HEK293 (cell line): Measurements from ENCODE around the gene SHISA9.

Experiments
- CTCF ChIA-PET: fragments of 350-600 bp; formaldehyde crosslinking; extraction: SDS; loops from one replicate; lab custom pipeline; 2021; ENCODE audit warnings: antibody characterized with exemption; lab: Yijun Ruan, JAX
- POLR2A ChIA-PET: fragments of 300-600 bp; formaldehyde crosslinking; extraction: SDS; loops from one replicate; lab custom pipeline; 2020; ENCODE audit warnings: antibody characterized with exemption, inconsistent platforms; lab: Yijun Ruan, JAX
- H3K27ac ChIP-seq: fragments of 200-500 bp; sonication (Bioruptor generic); 2 replicates; pipeline ENCODE4 v1.5.1; 2014; ENCODE audit warnings: low read depth, low read length, control low read depth, inconsistent platforms; ENCODE audit errors: extremely low read depth
- H3K36me3 ChIP-seq, 2 experiments: fragments of 200-500 bp in 1 of 2; sonication (Bioruptor generic) in 1 of 2; 1 replicate in 1 of 2; 2 replicates in 1 of 2; pipeline ENCODE4 v1.5.1; 2014 to 2017; ENCODE audit warnings: inconsistent platforms in 2 of 2, low read length in 2 of 2; ENCODE audit not compliant: control insufficient read depth in 2 of 2, insufficient read depth in 1 of 2
- H3K4me1 ChIP-seq: fragments of 200-500 bp; sonication (Bioruptor generic); 2 replicates; pipeline ENCODE4 v1.5.1; 2014; ENCODE audit warnings: mild to moderate bottlenecking, low read length, inconsistent platforms; ENCODE audit not compliant: control insufficient read depth, insufficient read depth
- H3K4me3 ChIP-seq: 2 replicates; pipeline ENCODE4 v1.5.1; 2011; ENCODE audit warnings: low read depth, mild to moderate bottlenecking, control low read depth, low read length, moderate library complexity
- H3K9me3 ChIP-seq: fragments of 200-500 bp; sonication (Bioruptor generic); 2 replicates; pipeline ENCODE4 v1.5.1; 2014; ENCODE audit warnings: low read depth, low read length, inconsistent platforms; ENCODE audit not compliant: control insufficient read depth, insufficient read depth
- BCL11B ChIP-seq: fragments of 450-650 bp; formaldehyde crosslinking; IDR thresholded peaks from 2 replicates; pipeline ENCODE4 v1.5.1; 2016; ENCODE audit warnings: low read depth, missing biosample characterization, missing genetic modification characterization
- REPIN1 ChIP-seq: fragments of 450-650 bp; formaldehyde crosslinking; IDR thresholded peaks from 2 replicates; pipeline ENCODE4 v1.5.1; 2017; ENCODE audit warnings: missing biosample characterization, missing genetic modification characterization, low read depth
- SETDB1 ChIP-seq: IDR thresholded peaks from one replicate; pipeline ENCODE4 v1.6.1; 2017; ENCODE audit warnings: mild to moderate bottlenecking, low read length, moderate library complexity, mixed read lengths; ENCODE audit not compliant: insufficient read length
- ZNF433 ChIP-seq: fragments of 450-650 bp; formaldehyde crosslinking; IDR thresholded peaks from 2 replicates; pipeline ENCODE4 v1.5.1; 2016; ENCODE audit warnings: missing biosample characterization, missing genetic modification characterization, low read depth
- ZNF530 ChIP-seq: fragments of 450-650 bp; formaldehyde crosslinking; IDR thresholded peaks from 2 replicates; pipeline ENCODE4 v1.5.1; 2016; ENCODE audit warnings: low read depth, missing biosample characterization, missing genetic modification characterization
- ZNF548 ChIP-seq: fragments of 450-650 bp; formaldehyde crosslinking; IDR thresholded peaks from 2 replicates; pipeline ENCODE4 v1.5.1; 2016; ENCODE audit warnings: missing biosample characterization, missing genetic modification characterization
- ZNF785 ChIP-seq: fragments of 450-650 bp; formaldehyde crosslinking; IDR thresholded peaks from 2 replicates; pipeline ENCODE4 v1.5.1; 2016; ENCODE audit warnings: missing biosample characterization, missing genetic modification characterization
- ZNF792 ChIP-seq: fragments of 450-650 bp; formaldehyde crosslinking; IDR thresholded peaks from 2 replicates; pipeline ENCODE4 v1.5.1; 2016; ENCODE audit warnings: missing biosample characterization, missing genetic modification characterization
- TF ChIP-seq, protein P1 (sequence below): fragments of 450-650 bp; IDR thresholded peaks from 2 replicates; pipeline ENCODE4 v1.5.1; 2018; ENCODE audit warnings: missing biosample characterization, mild to moderate bottlenecking, missing genetic modification characterization
- TF ChIP-seq, protein P2 (sequence below): fragments of 450-650 bp; formaldehyde crosslinking; IDR thresholded peaks from 2 replicates; pipeline ENCODE4 v1.5.1; 2016; ENCODE audit warnings: missing biosample characterization, missing genetic modification characterization
- TF ChIP-seq, protein P3 (sequence below): fragments of 450-650 bp; formaldehyde crosslinking; IDR thresholded peaks from 2 replicates; pipeline ENCODE4; 2016; ENCODE audit warnings: missing biosample characterization, missing genetic modification characterization
- TF ChIP-seq, protein P4 (sequence below): fragments of 450-650 bp; formaldehyde crosslinking; IDR thresholded peaks from 2 replicates; pipeline ENCODE4 v1.5.1; 2016; ENCODE audit warnings: missing biosample characterization, missing genetic modification characterization
- TF ChIP-seq, protein P5 (sequence below): IDR thresholded peaks from 2 replicates; pipeline ENCODE4 v1.6.1; 2011; ENCODE audit warnings: mild to moderate bottlenecking, low read depth, low read length, borderline replicate concordance
- TF ChIP-seq, protein P6 (sequence below): fragments of 450-650 bp; formaldehyde crosslinking; IDR thresholded peaks from 2 replicates; pipeline ENCODE4 v1.5.1; 2016; ENCODE audit warnings: missing biosample characterization, missing genetic modification characterization

The SHISA9 gene

DNA sequence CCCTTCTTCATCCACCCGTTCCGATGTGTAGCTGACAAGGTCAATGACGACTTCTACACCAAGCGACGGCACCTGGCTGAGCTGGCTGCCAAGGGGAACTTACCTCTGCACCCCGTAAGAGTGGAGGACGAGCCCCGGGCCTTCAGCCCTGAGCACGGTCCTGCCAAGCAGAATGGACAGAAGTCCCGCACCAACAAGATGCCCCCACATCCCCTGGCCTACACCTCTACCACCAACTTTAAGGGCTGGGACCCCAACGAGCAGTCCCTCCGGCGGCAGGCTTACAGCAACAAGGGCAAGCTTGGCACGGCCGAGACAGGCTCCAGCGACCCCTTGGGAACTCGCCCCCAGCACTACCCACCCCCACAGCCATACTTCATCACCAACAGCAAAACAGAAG lies 333.6 kb downstream of the SHISA9 start:
- Histone ChIP-seq H3K4me1 (no peaks in the 10 kb centered on the region), H3K36me3 (no peaks in the 10 kb centered on the region), H3K27ac (no peak overlapping the region), H3K9me3 (no peaks in the 10 kb centered on the region)
- ChIA-PET POLR2A (no interaction called here), CTCF (no interaction called here)
- TF ChIP-seq, protein P1, sequence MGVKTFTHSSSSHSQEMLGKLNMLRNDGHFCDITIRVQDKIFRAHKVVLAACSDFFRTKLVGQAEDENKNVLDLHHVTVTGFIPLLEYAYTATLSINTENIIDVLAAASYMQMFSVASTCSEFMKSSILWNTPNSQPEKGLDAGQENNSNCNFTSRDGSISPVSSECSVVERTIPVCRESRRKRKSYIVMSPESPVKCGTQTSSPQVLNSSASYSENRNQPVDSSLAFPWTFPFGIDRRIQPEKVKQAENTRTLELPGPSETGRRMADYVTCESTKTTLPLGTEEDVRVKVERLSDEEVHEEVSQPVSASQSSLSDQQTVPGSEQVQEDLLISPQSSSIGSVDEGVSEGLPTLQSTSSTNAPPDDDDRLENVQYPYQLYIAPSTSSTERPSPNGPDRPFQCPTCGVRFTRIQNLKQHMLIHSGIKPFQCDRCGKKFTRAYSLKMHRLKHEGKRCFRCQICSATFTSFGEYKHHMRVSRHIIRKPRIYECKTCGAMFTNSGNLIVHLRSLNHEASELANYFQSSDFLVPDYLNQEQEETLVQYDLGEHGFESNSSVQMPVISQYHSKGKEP: no peak
- TF ChIP-seq BCL11B (tag by site-specific recombination) (no peak), ZNF785 (tag by site-specific recombination) (no peak), ZNF792 (no peak), SETDB1 (no peak), ZNF548 (no peak), ZNF530 (tag by site-specific recombination) (no peak), ZNF433 (tag by site-specific recombination) (no peak), REPIN1 (tag by site-specific recombination) (no peak)
- TF ChIP-seq, protein P2, sequence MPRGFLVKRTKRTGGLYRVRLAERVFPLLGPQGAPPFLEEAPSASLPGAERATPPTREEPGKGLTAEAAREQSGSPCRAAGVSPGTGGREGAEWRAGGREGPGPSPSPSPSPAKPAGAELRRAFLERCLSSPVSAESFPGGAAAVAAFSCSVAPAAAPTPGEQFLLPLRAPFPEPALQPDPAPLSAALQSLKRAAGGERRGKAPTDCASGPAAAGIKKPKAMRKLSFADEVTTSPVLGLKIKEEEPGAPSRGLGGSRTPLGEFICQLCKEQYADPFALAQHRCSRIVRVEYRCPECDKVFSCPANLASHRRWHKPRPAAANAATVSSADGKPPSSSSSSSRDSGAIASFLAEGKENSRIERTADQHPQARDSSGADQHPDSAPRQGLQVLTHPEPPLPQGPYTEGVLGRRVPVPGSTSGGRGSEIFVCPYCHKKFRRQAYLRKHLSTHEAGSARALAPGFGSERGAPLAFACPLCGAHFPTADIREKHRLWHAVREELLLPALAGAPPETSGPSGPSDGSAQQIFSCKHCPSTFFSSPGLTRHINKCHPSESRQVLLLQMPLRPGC: no peak
- TF ChIP-seq, protein P3, sequence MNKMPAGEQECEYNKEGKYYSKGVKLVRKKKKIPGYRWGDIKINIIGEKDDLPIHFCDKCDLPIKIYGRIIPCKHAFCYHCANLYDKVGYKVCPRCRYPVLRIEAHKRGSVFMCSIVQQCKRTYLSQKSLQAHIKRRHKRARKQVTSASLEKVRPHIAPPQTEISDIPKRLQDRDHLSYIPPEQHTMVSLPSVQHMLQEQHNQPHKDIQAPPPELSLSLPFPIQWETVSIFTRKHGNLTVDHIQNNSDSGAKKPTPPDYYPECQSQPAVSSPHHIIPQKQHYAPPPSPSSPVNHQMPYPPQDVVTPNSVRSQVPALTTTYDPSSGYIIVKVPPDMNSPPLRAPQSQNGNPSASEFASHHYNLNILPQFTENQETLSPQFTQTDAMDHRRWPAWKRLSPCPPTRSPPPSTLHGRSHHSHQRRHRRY (tag by site-specific recombination): no peak
- TF ChIP-seq, protein P4, sequence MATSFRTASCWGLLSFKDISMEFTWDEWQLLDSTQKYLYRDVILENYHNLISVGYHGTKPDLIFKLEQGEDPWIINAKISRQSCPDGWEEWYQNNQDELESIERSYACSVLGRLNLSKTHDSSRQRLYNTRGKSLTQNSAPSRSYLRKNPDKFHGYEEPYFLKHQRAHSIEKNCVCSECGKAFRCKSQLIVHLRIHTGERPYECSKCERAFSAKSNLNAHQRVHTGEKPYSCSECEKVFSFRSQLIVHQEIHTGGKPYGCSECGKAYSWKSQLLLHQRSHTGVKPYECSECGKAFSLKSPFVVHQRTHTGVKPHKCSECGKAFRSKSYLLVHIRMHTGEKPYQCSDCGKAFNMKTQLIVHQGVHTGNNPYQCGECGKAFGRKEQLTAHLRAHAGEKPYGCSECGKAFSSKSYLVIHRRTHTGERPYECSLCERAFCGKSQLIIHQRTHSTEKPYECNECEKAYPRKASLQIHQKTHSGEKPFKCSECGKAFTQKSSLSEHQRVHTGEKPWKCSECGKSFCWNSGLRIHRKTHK (tag by site-specific recombination): no peak
- TF ChIP-seq, protein P5, sequence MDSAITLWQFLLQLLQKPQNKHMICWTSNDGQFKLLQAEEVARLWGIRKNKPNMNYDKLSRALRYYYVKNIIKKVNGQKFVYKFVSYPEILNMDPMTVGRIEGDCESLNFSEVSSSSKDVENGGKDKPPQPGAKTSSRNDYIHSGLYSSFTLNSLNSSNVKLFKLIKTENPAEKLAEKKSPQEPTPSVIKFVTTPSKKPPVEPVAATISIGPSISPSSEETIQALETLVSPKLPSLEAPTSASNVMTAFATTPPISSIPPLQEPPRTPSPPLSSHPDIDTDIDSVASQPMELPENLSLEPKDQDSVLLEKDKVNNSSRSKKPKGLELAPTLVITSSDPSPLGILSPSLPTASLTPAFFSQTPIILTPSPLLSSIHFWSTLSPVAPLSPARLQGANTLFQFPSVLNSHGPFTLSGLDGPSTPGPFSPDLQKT: no peak
- TF ChIP-seq, all 188 proteins: peak for 0
- no peak overlapping the region for H3K4me3 ChIP-seq

DNA sequence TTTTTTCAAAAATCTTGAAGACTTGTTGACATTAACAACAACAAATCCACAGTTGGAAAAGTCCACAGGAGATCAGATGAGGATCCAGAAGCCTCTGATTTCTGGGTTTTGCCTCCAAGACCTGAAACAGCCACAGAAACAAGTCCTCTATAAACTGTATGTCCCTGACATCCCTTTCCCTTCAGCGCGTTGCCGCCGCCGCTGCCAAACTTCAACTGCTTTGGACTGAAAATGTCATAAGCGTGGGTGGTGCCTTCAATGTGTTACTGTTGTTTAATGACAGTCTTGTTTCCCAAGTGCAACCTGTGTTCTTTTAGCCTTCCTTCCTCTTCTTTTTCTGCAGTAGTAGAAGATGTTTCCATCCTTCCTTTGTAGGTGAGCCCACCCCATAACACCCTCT lies 334.9 kb downstream of the SHISA9 start:
- H3K9me3 ChIP-seq: no peaks in the 10 kb centered on the region
- H3K4me3 ChIP-seq: no peak overlapping the region
- H3K36me3 ChIP-seq: no peaks in the 10 kb centered on the region
- H3K27ac ChIP-seq: no peak overlapping the region
- no peaks in the 10 kb centered on the region for H3K4me1 ChIP-seq
- CTCF ChIA-PET: no interaction called here
- TF ChIP-seq, protein P3 (tag by site-specific recombination): no peak
- TF ChIP-seq, protein P6, sequence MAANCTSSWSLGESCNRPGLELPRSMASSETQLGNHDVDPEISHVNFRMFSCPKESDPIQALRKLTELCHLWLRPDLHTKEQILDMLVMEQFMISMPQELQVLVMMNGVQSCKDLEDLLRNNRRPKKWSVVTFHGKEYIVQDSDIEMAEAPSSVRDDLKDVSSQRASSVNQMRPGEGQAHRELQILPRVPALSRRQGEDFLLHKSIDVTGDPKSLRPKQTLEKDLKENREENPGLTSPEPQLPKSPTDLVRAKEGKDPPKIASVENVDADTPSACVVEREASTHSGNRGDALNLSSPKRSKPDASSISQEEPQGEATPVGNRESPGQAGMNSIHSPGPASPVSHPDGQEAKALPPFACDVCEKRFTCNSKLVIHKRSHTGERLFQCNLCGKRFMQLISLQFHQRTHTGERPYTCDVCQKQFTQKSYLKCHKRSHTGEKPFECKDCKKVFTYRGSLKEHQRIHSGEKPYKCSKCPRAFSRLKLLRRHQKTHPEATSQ (tag by site-specific recombination): no peak
- POLR2A ChIA-PET: no interaction called here
